ENCODE results near the gene ZNF670.

GRCh38 chr1:247037511-247038320, 40.9 kb downstream of the ZNF670 start:
- TF ChIP-seq CTCF (IDR thresholded peaks at IDR 0.05) (no peak), POLR2A (IDR thresholded peaks at IDR 0.05) (no peak), EP300 (IDR thresholded peaks at IDR 0.05) (no peak)

All from ovary (tissue), 3 donors.